Measurements from ENCODE around the gene RRM1.

DNA sequence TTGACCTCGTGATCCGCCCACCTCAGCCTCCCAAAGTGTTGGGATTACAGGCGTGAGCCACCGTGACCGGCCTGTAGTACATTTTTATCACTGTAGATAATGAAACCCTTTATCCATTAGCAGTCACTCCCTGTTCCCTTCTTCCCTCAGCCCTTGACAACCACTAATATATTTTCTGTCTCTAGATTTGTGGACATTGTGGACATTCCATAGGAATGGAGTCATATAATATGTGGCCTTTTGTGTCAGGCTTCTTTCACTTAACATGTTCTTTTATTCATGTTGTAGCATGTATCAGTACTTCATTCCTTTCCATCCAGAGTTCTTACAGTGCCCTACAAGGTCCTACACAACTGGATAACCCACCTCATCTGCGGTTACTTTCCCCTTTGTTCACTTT lies 30.5 kb downstream of the RRM1 start:
- TF ChIP-seq, protein P1, sequence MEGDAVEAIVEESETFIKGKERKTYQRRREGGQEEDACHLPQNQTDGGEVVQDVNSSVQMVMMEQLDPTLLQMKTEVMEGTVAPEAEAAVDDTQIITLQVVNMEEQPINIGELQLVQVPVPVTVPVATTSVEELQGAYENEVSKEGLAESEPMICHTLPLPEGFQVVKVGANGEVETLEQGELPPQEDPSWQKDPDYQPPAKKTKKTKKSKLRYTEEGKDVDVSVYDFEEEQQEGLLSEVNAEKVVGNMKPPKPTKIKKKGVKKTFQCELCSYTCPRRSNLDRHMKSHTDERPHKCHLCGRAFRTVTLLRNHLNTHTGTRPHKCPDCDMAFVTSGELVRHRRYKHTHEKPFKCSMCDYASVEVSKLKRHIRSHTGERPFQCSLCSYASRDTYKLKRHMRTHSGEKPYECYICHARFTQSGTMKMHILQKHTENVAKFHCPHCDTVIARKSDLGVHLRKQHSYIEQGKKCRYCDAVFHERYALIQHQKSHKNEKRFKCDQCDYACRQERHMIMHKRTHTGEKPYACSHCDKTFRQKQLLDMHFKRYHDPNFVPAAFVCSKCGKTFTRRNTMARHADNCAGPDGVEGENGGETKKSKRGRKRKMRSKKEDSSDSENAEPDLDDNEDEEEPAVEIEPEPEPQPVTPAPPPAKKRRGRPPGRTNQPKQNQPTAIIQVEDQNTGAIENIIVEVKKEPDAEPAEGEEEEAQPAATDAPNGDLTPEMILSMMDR (IDR thresholded peaks at IDR 0.05), result no peak
- no peak for TF ChIP-seq POLR2A (IDR thresholded peaks at IDR 0.05)
